HG03103 (cell line): ENCODE results near the gene ISM1.

ENCODE experiments used
- ATAC-seq: cut with Tn5 transposase; IDR thresholded peaks from one replicate; pipeline ENCODE4 v1.9.1; 2021; ENCODE audit warnings: low read depth; ENCODE audit not compliant: unreplicated experiment

ISM1 gene

DNA sequence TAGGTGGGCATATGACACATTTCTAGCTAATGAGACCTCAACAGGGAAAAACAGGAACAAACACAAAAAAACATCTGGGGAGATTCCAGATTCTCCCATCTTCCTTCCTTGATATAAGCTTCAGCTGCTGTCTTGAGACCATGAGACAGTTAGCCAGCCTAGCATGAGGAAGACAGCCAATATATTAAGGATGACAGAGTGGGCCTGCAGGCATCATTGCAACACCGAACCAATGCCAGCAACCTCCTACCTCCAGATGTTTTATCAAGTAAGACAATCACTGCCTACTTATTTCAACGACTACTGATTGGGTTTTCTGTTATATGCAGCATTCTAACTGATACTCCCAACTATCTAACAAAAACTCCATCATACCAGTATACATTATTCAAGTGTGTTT, 119.0 kb downstream of the ISM1 start:
- ATAC-seq: no peak

DNA sequence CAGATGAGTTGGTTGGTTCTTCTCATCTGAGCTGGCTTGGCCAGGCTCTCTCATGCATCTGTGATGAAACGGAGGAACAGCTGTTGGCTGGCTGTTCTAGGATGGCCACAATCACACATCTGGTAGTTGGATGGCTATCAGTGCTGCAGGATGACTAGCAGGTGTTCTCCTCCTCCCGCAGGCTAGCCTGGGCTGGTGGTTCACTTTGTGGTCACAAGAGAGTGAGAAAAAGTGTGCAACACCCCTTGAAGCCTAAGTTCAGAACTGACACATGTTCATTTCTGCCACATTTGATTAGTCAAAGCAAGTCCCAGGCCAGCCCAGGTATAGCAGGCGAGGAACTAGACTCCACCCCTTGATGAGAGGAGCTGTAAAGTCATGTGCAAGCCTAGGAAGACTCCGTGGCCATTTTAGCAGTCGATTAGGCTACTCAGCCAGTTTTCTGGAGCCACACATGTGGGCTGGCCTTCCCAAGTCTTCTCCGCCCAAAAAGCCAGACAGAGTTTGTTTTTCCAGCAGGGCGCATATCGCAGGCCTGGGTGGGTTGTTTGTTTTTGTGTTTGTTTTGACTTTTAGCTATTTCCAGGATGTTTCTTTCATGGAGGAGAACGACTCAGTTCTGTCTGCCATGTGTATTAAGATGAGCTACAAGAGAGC, 120.8 kb downstream of the ISM1 start:
- no peak for ATAC-seq

DNA sequence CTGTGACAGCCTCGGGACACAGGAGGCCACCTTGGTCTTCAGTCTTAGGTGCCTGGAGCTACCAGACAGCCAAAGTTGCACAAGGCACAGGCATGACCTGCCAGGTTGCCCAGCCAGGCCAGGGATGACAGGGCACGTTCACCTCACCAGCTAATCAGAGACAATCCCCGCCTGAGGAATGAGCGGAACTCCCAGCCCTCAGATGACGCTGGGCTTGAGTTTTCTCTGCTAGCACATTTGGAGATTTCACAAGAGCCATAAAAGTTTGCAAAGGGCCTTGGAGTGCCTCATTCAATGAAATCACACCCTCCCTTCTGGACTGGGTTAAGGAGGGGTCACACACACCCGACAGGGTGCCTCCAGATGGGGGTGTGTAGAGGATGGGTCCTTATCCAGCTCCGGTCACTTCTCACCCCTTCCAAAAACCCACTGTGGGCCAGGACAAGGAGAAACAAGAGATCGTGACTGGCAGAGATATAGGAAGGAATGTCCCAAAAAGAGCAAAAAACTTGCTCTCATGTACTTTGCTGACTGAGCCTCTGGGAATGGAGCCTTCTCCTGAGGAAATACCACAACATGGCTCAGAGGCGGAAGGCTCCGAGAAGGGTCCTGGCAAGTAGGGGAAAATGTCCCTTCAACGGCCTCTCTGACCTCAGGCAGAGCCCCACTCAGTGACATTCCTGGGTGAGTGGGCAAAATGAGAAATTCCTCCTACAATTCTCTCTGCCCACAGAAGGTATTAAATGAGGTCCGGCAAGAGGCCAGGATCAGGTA, 121.6 kb downstream of the ISM1 start:
- no peak for ATAC-seq

DNA sequence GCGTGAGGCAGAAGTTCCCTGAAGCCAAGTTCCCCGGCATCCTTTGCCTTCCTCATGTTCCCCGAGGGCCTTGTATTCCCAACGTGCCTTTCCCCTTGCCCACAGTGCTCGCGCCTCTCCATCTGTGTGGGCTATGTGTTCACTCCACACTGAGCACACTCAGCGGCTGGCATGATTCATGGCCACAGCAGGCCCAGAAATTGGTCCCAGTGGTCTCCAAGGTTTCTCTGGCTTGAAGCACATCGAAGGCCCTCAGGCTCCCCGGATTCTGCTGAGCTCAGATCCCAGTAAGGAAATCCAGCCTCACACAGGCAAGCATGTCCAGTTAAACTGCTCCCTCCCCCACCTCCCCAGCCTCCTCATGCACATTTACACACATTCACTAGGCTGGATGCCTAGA, 123.6 kb downstream of the ISM1 start:
- no peak for ATAC-seq

DNA sequence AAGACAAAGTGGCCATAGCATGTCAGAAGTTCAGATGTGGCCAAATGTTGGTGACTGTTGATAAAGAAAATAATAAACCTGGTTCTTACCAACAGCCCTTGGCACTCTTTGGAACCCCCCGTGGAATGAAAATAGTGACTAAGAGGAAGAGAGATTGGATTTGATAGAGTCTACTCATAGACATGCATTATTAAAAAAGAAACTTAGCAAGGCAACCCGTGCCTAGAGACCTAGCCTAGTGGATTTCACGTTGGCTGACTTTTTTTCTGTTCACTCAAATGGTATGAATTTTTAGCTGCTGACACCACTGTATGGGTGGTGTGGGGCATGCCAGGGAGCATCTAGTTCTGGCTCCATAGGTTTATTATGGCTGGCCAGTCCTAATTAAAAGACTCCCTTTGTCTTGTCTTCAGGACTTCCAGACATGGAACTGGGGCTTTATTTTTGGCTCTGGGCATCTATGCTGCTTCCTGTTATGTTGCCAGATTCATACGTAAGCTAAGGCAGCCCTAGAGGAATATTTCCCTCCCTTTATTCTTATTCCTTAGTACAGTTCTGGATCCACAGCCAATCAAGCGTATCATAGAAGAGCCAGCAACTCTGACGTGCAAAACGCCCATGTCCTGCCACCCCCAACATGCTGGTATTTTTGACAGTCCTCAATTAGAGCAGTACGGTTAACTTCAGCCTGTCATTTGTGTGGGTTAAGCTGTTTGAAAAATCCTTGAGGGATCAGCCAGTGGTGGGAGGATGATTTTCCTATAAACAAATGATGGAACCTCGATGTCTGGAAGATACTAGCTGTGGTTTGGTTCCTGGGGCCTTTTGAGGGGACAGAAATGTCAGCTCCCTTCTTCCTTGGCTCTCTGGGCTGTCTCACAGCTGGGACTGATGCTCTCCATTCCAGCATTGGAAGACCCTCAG, 127.5 kb downstream of the ISM1 start:
- ATAC-seq: no peak

DNA sequence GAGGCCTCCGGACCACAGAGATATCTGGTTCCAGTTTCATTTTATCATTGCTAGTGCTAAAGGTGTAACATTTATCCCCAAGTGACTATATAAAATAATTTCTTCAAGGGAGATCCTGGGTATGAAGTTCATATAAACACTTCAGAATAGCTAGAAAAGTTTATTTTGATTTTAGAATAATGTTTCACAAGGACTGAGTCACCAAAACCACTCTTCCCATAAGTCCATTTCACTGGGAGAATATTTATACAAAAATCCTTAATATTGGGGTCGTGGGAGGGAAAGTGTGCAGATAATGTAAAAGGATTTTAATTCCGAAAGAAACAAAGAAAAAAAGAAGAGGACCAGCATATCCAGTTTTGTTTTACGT, 128.1 kb downstream of the ISM1 start:
- ATAC-seq: no peak
